ENCODE measurements around the gene GIT1. TPM values are rescaled to one million over a fixed set of nuclear protein-coding genes. Genes with fewer than 3 reads are reported as not detected.

The GIT1 gene
- total and polyA plus RNA-seq, 9 of the 15 experiments (the other 6 are each of a cell fraction or from before 2014, with no cell fraction given), result 0.35 to 35.3 (median 17.1) TPM

DNA sequence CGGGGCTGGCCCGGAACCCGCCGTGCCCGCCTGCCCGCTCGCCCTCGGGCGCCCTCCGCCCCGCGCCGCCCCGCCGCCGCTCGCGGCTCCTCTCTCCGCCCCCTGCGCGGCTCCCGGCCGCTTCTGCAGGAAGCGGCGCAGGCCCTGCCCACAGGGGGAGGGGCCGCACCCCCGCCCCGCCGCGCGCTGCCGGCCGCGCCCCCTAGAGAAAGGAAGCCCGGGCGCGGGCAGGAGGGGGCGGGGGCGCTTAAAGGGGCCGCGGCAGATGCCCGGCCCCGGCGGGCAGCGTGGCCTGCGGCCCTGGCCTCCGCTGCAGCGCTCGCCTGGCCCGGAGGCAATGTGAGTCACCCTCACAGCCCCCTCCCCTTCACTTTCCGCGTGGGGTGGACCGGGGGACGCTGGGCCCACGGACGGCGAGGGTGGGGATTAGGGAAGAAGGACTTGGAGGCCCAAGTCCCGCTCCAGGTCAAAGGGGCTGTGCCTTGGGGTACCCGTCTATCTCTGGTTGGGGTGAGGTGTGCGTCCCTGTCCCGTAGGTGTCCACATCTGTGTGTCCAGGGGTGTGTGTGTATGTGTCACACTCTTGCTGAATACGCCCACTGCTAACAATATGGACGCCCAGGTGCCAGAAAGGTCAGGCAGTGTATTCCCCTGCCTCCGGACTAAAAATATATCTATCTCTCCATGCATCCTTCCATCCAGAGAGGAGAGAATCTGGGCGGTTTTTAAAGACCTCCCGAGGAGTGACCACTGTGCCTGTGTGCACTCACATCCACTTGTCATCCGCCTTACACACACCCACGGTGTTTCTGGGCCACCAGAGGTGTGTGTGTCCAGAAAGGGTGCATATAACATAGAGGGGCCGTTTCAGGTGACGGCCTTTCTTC lies at the start of gene GIT1 (continued):
- TF ChIP-seq MGA (IDR thresholded peaks at IDR 0.05) (no peak), MAX (CRISPR knock-in tag; IDR thresholded peaks at IDR 0.05) (peak; percentile 43), POU5F1 (IDR thresholded peaks at IDR 0.05; ENCODE audit: borderline replicate concordance, low read depth, low read length, partially characterized antibody) (no peak), CCNT2 (IDR thresholded peaks at IDR 0.05; ENCODE audit: borderline replicate concordance, extremely low read depth, insufficient read length, low read depth, low read length) (peak; percentile 75), CREB5 (CRISPR knock-in tag; IDR thresholded peaks at IDR 0.05) (no peak), NEUROD1 (IDR thresholded peaks at IDR 0.05; ENCODE audit: borderline replicate concordance, low read depth, low read length, partially characterized antibody) (peak; percentile 63), MBD2 (IDR thresholded peaks at IDR 0.05; ENCODE audit: borderline replicate concordance, low read depth) (no peak; the same call in 1 of the 2 replicates), ATF7 (IDR thresholded peaks at IDR 0.05) (peak; percentile 39; the same call in 1 of the 2 replicates)
- TF ChIP-seq, protein P1, sequence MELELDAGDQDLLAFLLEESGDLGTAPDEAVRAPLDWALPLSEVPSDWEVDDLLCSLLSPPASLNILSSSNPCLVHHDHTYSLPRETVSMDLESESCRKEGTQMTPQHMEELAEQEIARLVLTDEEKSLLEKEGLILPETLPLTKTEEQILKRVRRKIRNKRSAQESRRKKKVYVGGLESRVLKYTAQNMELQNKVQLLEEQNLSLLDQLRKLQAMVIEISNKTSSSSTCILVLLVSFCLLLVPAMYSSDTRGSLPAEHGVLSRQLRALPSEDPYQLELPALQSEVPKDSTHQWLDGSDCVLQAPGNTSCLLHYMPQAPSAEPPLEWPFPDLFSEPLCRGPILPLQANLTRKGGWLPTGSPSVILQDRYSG (tag; conservative IDR thresholded peaks at IDR 0.05; ENCODE audit: low read depth), result 0 out of 2 replicates have a peak, but pooled peaks have one; percentile 61

Measured in K562 (cell line).